HCT116 (cell line): ENCODE results near the gene LRRK1. TPM values are rescaled to one million over a fixed set of nuclear protein-coding genes. Genes with fewer than 3 reads are reported as not detected.

Experiments
- ATAC-seq: fragments of 200-7000 bp; cut with Tn5 transposase; 2 replicates; pipeline ENCODE4 v1.9.1; 2020; ENCODE audit warnings: mild to moderate bottlenecking, moderate library complexity
- BruUV-seq: library from RNA; stranded (reverse); fragments of 400-500 nt; replicated peaks from 2 replicates; lab custom pipeline; 2021; lab: Mats Ljungman, UMichigan
- CTCF ChIA-PET: fragments of 300-600 bp; sonication (Branson Sonifier 250); formaldehyde crosslinking; loops from one replicate; lab custom pipeline; 2021; ENCODE audit warnings: antibody characterized with exemption; lab: Charles Lee
- POLR2A ChIA-PET: fragments of 300-600, 350-600 bp; sonication (Branson Sonifier 250); formaldehyde crosslinking; loops from one replicate; lab custom pipeline; 2021; ENCODE audit warnings: antibody characterized with exemption; lab: Charles Lee
- RAD21 ChIA-PET, 2 experiments: fragments of 300-600 bp; sonication (Branson Sonifier 250); formaldehyde crosslinking; loops; one replicate each; lab custom pipeline; 2023; ENCODE audit warnings: low total read pairs in 2 of 2; ENCODE audit not compliant: uncharacterized antibody in 2 of 2, unreplicated experiment in 2 of 2, low non-redundant PET in 1 of 2; lab: Charles Lee
- DNase-seq: peaks from one replicate; pipeline ENCODE4 v3.0.0-alpha.2; 2010; ENCODE audit warnings: low read depth, low spot score
- H2AFZ ChIP-seq: fragments of 200-600 bp; shearing (Covaris generic), sonication (generic); 2 replicates; pipeline ENCODE4 v1.6.1; 2017; ENCODE audit warnings: low read depth, mixed run types, mixed read lengths, antibody characterized with exemption, low read length; ENCODE audit not compliant: poor library complexity, severe bottlenecking
- H3K27ac ChIP-seq: 2 replicates; pipeline ENCODE4 v1.5.1; 2012; ENCODE audit warnings: low read depth, low read length
- H3K27me3 ChIP-seq: fragments of 200-600 bp; sonication (generic); 2 replicates; pipeline ENCODE4 v1.6.1; 2016; ENCODE audit warnings: mixed run types, low read length, mixed read lengths; ENCODE audit not compliant: insufficient read depth
- H3K36me3 ChIP-seq, 2 experiments: fragments of 200-500 bp in 1 of 2; fragments of 200-600 bp in 1 of 2; sonication (Bioruptor generic) in 1 of 2; sonication (generic) in 1 of 2; 2 replicates each; pipeline versions ENCODE4 v1.5.1 to v1.6.1; 2014 to 2016; ENCODE audit warnings: low read length in 2 of 2, inconsistent platforms in 1 of 2, mixed read lengths in 1 of 2, mixed run types in 1 of 2; ENCODE audit not compliant: insufficient read depth in 2 of 2, control insufficient read depth in 1 of 2
- H3K4me1 ChIP-seq, 2 experiments: fragments of 200-600 bp in 1 of 2; sonication (generic) in 1 of 2; 2 replicates each; pipeline versions ENCODE4 v1.5.1 to v1.6.1; 2012 to 2017; ENCODE audit warnings: low read length in 2 of 2, inconsistent platforms in 1 of 2, mild to moderate bottlenecking in 1 of 2, mixed read lengths in 1 of 2, mixed run types in 1 of 2, moderate library complexity in 1 of 2; ENCODE audit not compliant: insufficient read depth in 2 of 2, control insufficient read depth in 1 of 2
- H3K4me2 ChIP-seq: fragments of 200-600 bp; sonication (generic); 2 replicates; pipeline ENCODE4 v1.6.1; 2017; ENCODE audit warnings: mixed run types, low read length, mixed read lengths
- H3K4me3 ChIP-seq, 2 experiments: fragments of 200-600 bp in 1 of 2; sonication (generic) in 1 of 2; replicated peaks in 1 of 2; 2 replicates each; pipeline ENCODE4 v1.5.1; 2011 to 2016; ENCODE audit warnings: low read length in 2 of 2, control low read depth in 1 of 2, low read depth in 1 of 2, mild to moderate bottlenecking in 1 of 2, mixed read lengths in 1 of 2, mixed run types in 1 of 2
- H3K79me2 ChIP-seq: fragments of 200-600 bp; sonication (generic); 2 replicates; pipeline ENCODE4 v1.6.1; 2017; ENCODE audit warnings: mild to moderate bottlenecking, mixed run types, low read length, moderate library complexity, mixed read lengths; ENCODE audit not compliant: insufficient read depth
- H3K9ac ChIP-seq: fragments of 200-600 bp; sonication (generic); 2 replicates; pipeline ENCODE4 v1.6.1; 2016; ENCODE audit warnings: low read length, mixed read lengths
- H3K9me2 ChIP-seq: fragments of 200-600 bp; sonication (generic), shearing (Covaris generic); 2 replicates; pipeline ENCODE4 v1.6.1; 2017; ENCODE audit warnings: mixed run types, mild to moderate bottlenecking, moderate library complexity; ENCODE audit not compliant: insufficient read depth
- H3K9me3 ChIP-seq, 2 experiments: fragments of 200-500 bp in 1 of 2; fragments of 200-600 bp in 1 of 2; sonication (Bioruptor generic) in 1 of 2; sonication (generic) in 1 of 2; 2 replicates each; pipeline ENCODE4 v1.6.1; 2014 to 2017; ENCODE audit warnings: low read length in 2 of 2, mixed read lengths in 2 of 2, inconsistent platforms in 1 of 2, low read depth in 1 of 2, mild to moderate bottlenecking in 1 of 2, mixed run types in 1 of 2, moderate library complexity in 1 of 2; ENCODE audit not compliant: control insufficient read depth in 1 of 2, insufficient read depth in 1 of 2
- H4K20me1 ChIP-seq: fragments of 200-600 bp; sonication (generic), shearing (Covaris generic); 2 replicates; pipeline ENCODE4 v1.6.1; 2017; ENCODE audit warnings: mixed run types, mild to moderate bottlenecking, moderate library complexity; ENCODE audit not compliant: insufficient read depth
- CBX3 ChIP-seq: IDR thresholded peaks from 2 replicates; pipeline ENCODE4 v1.6.1; 2012; ENCODE audit warnings: low read depth
- CEBPB ChIP-seq: IDR thresholded peaks from 2 replicates; pipeline ENCODE4 v1.6.1; 2012; ENCODE audit warnings: low read depth
- EZH2 ChIP-seq: fragments of 200-600 bp; sonication (generic); IDR thresholded peaks from 2 replicates; pipeline ENCODE4 v1.6.1; 2017; ENCODE audit warnings: antibody characterized with exemption, mixed run types
- EZH2phosphoT487 ChIP-seq: fragments of 200-600 bp; IDR thresholded peaks from 2 replicates; pipeline ENCODE4 v1.6.1; 2018; ENCODE audit warnings: antibody characterized with exemption, borderline replicate concordance
- FOSL1 ChIP-seq: IDR thresholded peaks from 2 replicates; pipeline ENCODE4 v1.6.1; 2012; ENCODE audit warnings: low read depth
- JUND ChIP-seq: IDR thresholded peaks from 2 replicates; pipeline ENCODE4 v1.6.1; 2012
- POLR2AphosphoS5 ChIP-seq: IDR thresholded peaks from 2 replicates; pipeline ENCODE4 v1.6.1; 2011; ENCODE audit warnings: mild to moderate bottlenecking, low read depth, low read length, moderate library complexity
- RAD21 ChIP-seq: IDR thresholded peaks from 2 replicates; pipeline ENCODE4 v1.6.1; 2012; ENCODE audit warnings: low read depth, mild to moderate bottlenecking
- REST ChIP-seq: IDR thresholded peaks from 2 replicates; pipeline ENCODE4 v1.6.1; 2012; ENCODE audit warnings: low read depth
- SRF ChIP-seq: IDR thresholded peaks from 2 replicates; pipeline ENCODE4 v1.6.1; 2012; ENCODE audit warnings: low read depth
- TCF7L2 ChIP-seq: IDR thresholded peaks from 2 replicates; pipeline ENCODE4 v1.7.0; 2011; ENCODE audit warnings: borderline replicate concordance, inconsistent platforms; ENCODE audit not compliant: insufficient read depth, insufficient read length; ENCODE audit errors: extremely low read depth
- YY1 ChIP-seq: IDR thresholded peaks from 2 replicates; pipeline ENCODE4 v1.6.1; 2011; ENCODE audit warnings: low read length, low read depth, moderate library complexity, mild to moderate bottlenecking; ENCODE audit not compliant: insufficient replicate concordance; ENCODE audit errors: extremely low read depth
- ZBTB33 ChIP-seq: IDR thresholded peaks from 2 replicates; pipeline ENCODE4 v1.6.1; 2011; ENCODE audit warnings: mild to moderate bottlenecking, low read length, moderate library complexity; ENCODE audit not compliant: insufficient replicate concordance; ENCODE audit errors: extremely low read depth
- ZFX ChIP-seq: fragments of 450-650 bp; IDR thresholded peaks from 2 replicates; pipeline ENCODE4 v1.6.1; 2017
- ZNF274 ChIP-seq: fragments of 200-500 bp; sonication (Bioruptor generic); IDR thresholded peaks from 2 replicates; pipeline ENCODE4 v1.6.1; 2014; ENCODE audit warnings: mild to moderate bottlenecking, low read depth, low read length, inconsistent platforms
- intact Hi-C: fragments of 100-400 bp; cut with micrococcal nuclease; formaldehyde crosslinking; loops from 2 replicates; pipeline ENCODE4 v1.10.0; 2022
- total RNA-seq: library from RNA; stranded (reverse); gene quantifications from one replicate; pipeline ENCODE4 v1.2.1, GENCODE V29; 2021; ENCODE audit not compliant: unreplicated experiment
- TF ChIP-seq, protein P1 (sequence below): IDR thresholded peaks from 2 replicates; pipeline ENCODE4 v1.6.1; 2012
- TF ChIP-seq, protein P2 (sequence below), 3 experiments: fragments of 200-600 bp in 1 of 3; sonication (generic) in 1 of 3; IDR thresholded peaks in 2 of 3; conservative IDR thresholded peaks in 1 of 3; 2 replicates each; pipeline ENCODE4 v1.5.1; 2012 to 2017; ENCODE audit warnings: low read depth in 2 of 3, low read length in 2 of 3, antibody characterized with exemption in 1 of 3, borderline replicate concordance in 1 of 3, control low read depth in 1 of 3, mild to moderate bottlenecking in 1 of 3, mixed read lengths in 1 of 3, mixed run types in 1 of 3, moderate library complexity in 1 of 3; ENCODE audit not compliant: insufficient read depth in 1 of 3

The LRRK1 gene
- total RNA-seq, 1 experiment from 2014 or later, result 21.6 TPM

DNA sequence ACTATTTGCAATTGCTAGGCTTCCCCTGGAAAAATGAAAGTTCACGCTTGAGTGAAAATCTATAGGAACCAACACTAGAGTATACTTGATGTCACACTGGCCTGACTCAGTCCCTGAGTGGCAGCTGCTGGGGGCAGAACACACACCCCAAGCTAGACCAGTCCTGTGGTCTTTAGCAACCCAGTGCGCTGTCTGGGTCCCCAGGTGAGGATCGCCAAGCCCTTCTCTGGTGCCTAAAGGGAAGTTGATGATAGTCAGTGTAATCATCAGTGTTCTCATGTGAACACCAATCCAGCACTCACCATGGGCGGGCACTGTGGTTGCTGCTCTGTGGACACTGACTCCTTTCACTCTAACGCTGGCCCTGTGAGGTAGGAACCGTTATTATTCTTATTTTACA, 28.3 kb upstream of the LRRK1 start (continued):
- TF ChIP-seq, protein P1, sequence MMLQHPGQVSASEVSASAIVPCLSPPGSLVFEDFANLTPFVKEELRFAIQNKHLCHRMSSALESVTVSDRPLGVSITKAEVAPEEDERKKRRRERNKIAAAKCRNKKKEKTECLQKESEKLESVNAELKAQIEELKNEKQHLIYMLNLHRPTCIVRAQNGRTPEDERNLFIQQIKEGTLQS, result no peak

DNA sequence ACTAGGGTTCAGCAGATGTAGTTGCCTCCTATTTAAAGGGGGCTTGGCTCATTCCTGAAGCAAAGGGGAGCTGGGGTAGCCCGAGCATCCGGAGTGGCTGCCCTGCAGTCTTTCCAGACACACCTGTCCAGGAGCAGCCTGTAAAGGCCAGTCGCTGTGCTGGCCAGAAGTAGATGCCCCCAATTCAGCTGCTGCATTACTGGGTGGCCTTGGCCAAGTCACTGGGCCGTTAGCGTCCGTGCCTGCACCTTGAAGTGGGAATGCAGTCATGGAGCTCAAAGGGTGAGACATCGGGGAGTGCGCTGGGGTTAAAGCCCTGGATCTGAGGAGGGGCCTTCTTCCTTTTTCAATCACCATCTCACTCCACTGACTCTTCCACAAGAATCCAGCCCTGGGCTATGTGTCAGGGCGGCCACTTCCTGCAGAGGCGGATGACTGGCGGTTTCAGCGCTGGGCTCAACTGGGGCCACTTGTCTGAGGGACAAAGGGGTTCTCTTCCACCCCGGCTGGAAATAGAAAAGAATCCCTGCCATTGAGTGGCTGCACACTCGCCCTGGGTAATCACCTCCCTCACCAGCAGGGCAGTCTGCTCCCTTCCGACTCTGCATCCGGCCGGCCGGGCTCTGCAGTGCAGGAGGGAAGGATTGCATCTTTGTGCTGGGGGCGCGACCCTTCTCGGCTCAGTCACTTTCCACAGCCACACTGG, 27.7 kb upstream of the LRRK1 start:
- ChIA-PET RAD21 (no interaction called here), POLR2A (no interaction called here), CTCF (no interaction called here)
- no TSS peak for BruUV-seq
- no peak for DNase-seq
- peaks cover 25% of the 10 kb centered on the region; the same call in 1 of the 2 replicates for H4K20me1 ChIP-seq
- no peaks in the 10 kb centered on the region for H3K9me3 ChIP-seq
- no peaks in the 10 kb centered on the region for H3K4me1 ChIP-seq
- ATAC-seq, result no peak
- intact Hi-C loops, result no loop called here
- H2AFZ ChIP-seq, result no peak overlapping the region
- no peak overlapping the region for H3K27ac ChIP-seq
- H3K79me2 ChIP-seq, result peaks cover 90% of the 10 kb centered on the region
- no peaks in the 10 kb centered on the region for H3K27me3 ChIP-seq
- H3K9me2 ChIP-seq, result no peaks in the 10 kb centered on the region
- peaks cover 30 to 92% of the 10 kb centered on the region in 2 experiments for H3K36me3 ChIP-seq
- TF ChIP-seq, protein P2, sequence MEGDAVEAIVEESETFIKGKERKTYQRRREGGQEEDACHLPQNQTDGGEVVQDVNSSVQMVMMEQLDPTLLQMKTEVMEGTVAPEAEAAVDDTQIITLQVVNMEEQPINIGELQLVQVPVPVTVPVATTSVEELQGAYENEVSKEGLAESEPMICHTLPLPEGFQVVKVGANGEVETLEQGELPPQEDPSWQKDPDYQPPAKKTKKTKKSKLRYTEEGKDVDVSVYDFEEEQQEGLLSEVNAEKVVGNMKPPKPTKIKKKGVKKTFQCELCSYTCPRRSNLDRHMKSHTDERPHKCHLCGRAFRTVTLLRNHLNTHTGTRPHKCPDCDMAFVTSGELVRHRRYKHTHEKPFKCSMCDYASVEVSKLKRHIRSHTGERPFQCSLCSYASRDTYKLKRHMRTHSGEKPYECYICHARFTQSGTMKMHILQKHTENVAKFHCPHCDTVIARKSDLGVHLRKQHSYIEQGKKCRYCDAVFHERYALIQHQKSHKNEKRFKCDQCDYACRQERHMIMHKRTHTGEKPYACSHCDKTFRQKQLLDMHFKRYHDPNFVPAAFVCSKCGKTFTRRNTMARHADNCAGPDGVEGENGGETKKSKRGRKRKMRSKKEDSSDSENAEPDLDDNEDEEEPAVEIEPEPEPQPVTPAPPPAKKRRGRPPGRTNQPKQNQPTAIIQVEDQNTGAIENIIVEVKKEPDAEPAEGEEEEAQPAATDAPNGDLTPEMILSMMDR (IDR thresholded peaks at IDR 0.05 in 2 of 3, conservative IDR thresholded peaks at IDR 0.05 in 1 of 3; ENCODE audit: borderline replicate concordance in 1 of 3, insufficient read depth in 1 of 3, low read depth in 2 of 3, low read length in 2 of 3), result no peak
- TF ChIP-seq CBX3 (no peak), CEBPB (no peak), YY1 (no peak), ZFX (no peak), EZH2phosphoT487 (no peak), SRF (no peak), RAD21 (no peak), POLR2AphosphoS5 (no peak), TCF7L2 (no peak), JUND (no peak), EZH2 (no peak), REST (no peak), FOSL1 (no peak), ZBTB33 (no peak), ZNF274 (no peak)
- H3K4me3 ChIP-seq, result no peak overlapping the region
- H3K9ac ChIP-seq, result no peak overlapping the region
- no peak overlapping the region for H3K4me2 ChIP-seq
